Dermis microvascular lymphatic vessel endothelial cell (primary cell): Measurements from ENCODE around the gene TRIM24. TPM values are rescaled to one million over a fixed set of nuclear protein-coding genes. Genes with fewer than 3 reads are reported as not detected.
"Not testable (repeated sequence)": the region's sequence is repeated elsewhere in the genome, so short reads cannot be mapped to it uniquely, and the experiment has no call there.

ENCODE experiments used
- DNase-seq, 2 donors: peaks; one replicate each; pipeline versions ENCODE4 v3.0.0 to v3.0.0-alpha.2; 2010; ENCODE audit warnings: low read depth in 2 of 2
- total RNA-seq: library from RNA; depleted of rRNA; stranded (reverse); fragments of >200 nt; gene quantifications from 2 replicates; pipeline ENCODE4 v1.2.1, GENCODE V29; 2014

TRIM24 gene
- total RNA-seq, 1 donor from 2014 or later, result 6.2 TPM

GRCh38 chr7:138493535-138493934 is 33.5 kb downstream of the TRIM24 start:
- DNase-seq, result no peak

DNA sequence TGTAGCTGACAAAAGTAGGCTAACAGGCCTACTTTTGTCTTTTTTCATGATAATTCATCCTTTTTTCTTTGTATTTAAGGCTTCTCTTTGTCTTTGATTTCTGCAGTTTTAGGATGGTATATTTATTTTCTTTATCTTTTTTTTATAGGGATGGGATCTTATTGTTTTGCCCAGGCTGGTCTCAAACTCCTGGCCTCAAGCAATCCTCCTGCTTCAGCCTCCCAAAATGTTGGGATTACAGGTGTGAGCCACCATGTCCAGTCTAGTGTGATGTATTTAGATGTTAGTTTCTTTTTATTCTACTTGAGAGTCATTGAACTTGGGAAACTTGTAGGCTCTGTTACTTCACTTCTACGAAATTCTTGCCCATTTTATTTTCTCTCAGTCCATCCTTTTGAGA is 35.4 kb downstream of the TRIM24 start:
- DNase-seq, result no peak

DNA sequence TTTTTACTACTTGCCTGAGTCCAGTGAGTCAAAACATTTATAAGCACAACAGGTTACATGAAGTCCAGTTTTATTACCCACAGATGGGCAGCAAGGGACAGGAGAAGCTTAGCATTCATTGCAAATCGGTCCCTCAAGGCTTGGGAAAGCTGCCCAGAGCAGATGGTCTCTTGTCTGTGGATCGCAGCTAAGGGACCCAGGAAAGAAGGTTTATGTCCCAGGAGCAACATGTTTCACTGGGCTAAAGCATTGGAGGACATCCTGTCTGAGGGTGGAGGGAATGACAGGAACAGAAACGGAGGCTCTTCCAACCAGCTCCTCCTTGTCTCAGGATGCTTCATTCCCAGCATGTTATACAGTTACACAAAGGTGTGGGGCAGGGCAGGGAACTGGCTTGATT is 39.3 kb downstream of the TRIM24 start:
- no peak for DNase-seq

- DNase-seq, result not testable (repeated sequence)
Measured at GRCh38 chr7:138500303-138500702, 40.2 kb downstream of the TRIM24 start.

- DNase-seq, result no peak
Measured at GRCh38 chr7:138500892-138501291, 40.8 kb downstream of the TRIM24 start.

- DNase-seq, result no peak
Measured at GRCh38 chr7:138502023-138502767, 42.1 kb downstream of the TRIM24 start.

GRCh38 chr7:138505361-138505873 is 45.4 kb downstream of the TRIM24 start:
- DNase-seq, result no peak

GRCh38 chr7:138506764-138507163 is 46.7 kb downstream of the TRIM24 start:
- no peak for DNase-seq

- DNase-seq, result no peak
Measured at GRCh38 chr7:138510003-138510402, 49.9 kb downstream of the TRIM24 start.

DNA sequence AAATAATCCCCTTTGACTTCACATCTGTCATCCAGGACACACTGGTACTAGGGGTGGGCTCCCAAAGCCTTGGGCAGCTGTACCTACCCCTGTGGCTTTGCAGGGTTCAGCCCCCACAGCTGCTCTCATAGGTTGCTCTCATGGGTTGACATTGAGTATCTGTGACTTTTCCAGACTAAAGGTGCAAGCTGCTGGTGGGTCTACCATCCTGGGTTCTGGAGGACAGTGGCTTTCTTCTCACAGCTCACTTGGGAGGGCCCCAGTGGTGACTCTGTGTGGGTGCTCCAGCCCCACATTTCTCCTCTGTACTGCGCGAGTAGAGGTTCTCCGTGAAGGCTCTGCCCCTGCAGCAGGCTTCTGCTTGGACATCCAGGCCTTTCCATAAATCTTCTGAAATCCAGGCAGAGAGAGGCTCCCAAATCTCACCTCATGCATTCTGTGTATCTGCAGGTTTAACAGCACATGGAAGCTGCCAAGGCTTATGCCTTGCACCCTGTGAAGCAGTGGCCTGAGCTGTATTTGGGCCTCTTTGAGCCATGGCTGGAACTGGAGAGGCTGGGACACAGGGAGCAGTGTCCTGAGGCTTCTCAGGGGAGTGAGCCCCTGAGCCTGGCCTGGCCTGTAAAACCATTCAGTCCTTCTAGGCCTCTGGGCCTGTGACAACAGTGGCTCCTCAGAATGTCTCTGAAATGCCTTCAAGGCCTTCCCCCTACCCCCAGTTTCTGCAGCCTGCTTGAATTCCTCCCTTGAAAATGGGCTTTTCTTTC is 52.2 kb downstream of the TRIM24 start:
- DNase-seq, result no peak

GRCh38 chr7:138512885-138513284 is 52.8 kb downstream of the TRIM24 start:
- no peak for DNase-seq

GRCh38 chr7:138513344-138513871 is 53.3 kb downstream of the TRIM24 start:
- DNase-seq, result no peak

GRCh38 chr7:138514044-138514443 is 54.0 kb downstream of the TRIM24 start:
- DNase-seq, result no peak

GRCh38 chr7:138515001-138515528 is 55.0 kb downstream of the TRIM24 start:
- no peak for DNase-seq

DNA sequence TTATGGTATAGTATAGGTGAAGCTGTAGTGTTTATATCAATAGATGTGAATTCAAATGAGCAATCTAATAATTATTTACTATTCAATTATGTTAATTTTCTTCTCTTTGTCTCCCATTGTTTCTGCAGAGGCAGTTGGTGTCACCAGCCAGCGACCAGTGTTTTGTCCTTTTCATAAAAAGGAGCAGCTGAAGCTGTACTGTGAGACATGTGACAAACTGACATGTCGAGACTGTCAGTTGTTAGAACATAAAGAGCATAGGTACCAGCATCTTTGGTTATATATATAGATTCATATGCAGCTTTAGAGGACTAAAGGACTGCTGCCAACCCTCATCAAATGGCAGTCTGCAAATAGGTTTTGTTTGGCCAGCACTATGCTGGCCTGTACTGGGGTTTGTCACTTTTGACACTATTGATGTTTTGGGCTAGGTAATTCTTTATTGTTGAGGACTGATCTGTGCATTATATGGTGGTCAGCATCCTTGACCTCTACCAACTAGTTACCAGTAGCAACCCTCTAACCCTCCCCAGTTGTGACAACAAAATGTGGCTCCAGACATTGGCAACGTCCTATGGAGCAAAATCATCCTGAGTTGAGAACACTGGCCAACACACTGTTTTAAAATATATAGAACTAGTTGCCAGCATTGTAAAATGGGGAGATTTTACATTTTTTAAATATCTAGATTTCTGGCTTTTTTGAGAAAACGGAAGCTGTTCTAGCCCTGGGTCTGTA is 59.2 kb downstream of the TRIM24 start:
- DNase-seq, result no peak

- no peak for DNase-seq
Measured at GRCh38 chr7:138520742-138521141, 60.7 kb downstream of the TRIM24 start.

- no peak for DNase-seq
Measured at GRCh38 chr7:138521837-138522461, 61.9 kb downstream of the TRIM24 start.

- DNase-seq, result no peak
Measured at GRCh38 chr7:138524259-138524658, 64.2 kb downstream of the TRIM24 start.

- no peak for DNase-seq
Measured at GRCh38 chr7:138525757-138526156, 65.7 kb downstream of the TRIM24 start.

DNA sequence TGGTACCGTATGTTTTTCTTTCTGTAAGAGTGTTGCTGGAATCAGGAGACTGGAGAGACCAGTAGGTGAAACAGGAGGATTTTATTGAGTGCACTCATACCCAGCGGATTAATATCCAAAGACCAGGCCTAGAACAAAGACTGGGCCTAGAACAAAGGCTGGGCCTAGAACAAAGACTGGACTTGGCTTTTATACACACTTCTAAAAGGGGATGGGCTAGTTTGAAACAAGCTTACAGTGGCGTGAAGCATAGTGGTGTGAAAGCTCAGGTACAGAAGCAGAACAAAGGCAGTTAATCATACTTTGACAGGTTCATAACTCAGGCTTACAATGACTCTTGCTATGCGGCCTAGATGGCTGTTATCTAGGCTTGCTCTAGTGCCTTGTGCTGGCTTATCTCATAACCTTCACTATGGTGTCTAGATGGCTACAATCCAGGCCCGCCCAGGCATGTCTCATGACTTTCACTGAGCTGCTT is 67.7 kb downstream of the TRIM24 start:
- peak in 1 of 2 donors; percentile 14 for DNase-seq

DNA sequence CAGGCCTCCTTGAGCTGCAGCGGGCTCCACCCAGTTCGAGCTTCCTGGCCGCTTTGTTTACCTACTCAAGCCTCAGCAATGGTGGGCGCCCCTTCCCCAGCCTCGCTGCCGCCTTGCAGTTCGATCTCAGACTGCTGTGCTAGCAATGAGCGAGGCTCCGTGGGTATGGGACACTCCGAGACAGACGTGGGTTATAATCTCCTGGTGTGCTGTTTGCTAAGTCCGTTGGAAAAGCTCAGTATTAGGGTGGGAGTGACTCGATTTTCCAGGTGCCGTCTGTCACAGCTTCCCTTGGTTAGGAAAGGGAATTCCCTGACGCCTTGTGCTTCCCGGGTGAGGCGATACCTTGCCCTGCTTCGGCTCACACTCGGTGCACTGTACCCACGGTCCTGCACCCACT is 76.8 kb downstream of the TRIM24 start:
- not testable (repeated sequence) for DNase-seq
